Fibroblast of pulmonary artery (primary cell): ENCODE measurements around the gene MCCC2.

ENCODE experiments used
- DNase-seq: peaks from one replicate; pipeline ENCODE4 v3.0.0-alpha.2; 2010; ENCODE audit warnings: low read depth
- H3K4me3 ChIP-seq: replicated peaks from 2 replicates; pipeline ENCODE4 v1.5.1; 2011; ENCODE audit warnings: low read depth, mild to moderate bottlenecking, control low read depth, low read length, moderate library complexity
- CTCF ChIP-seq: IDR thresholded peaks from 2 replicates; pipeline ENCODE4 v1.5.1; 2011; ENCODE audit warnings: mild to moderate bottlenecking, control low read depth, low read length, inconsistent platforms; ENCODE audit errors: missing control alignments

MCCC2 gene

GRCh38 chr5:71695071-71695470 is 107.9 kb downstream of the MCCC2 start:
- no peak overlapping the region for H3K4me3 ChIP-seq
- no peak for TF ChIP-seq CTCF
- no peak for DNase-seq

- DNase-seq: no peak
- no peak for TF ChIP-seq CTCF
- H3K4me3 ChIP-seq: no peak overlapping the region
These were observed 108.5 kb downstream of the MCCC2 start for GRCh38 chr5:71695595-71695994.

- H3K4me3 ChIP-seq: no peak overlapping the region
- no peak for DNase-seq
- TF ChIP-seq CTCF: peak; percentile 52
These were observed 110.8 kb downstream of the MCCC2 start for GRCh38 chr5:71697967-71698366.

- no peak for DNase-seq
These were observed 112.1 kb downstream of the MCCC2 start for GRCh38 chr5:71699233-71699632.

GRCh38 chr5:71699751-71700150 is 112.6 kb downstream of the MCCC2 start:
- TF ChIP-seq CTCF: no peak

More at GRCh38 chr5:71699233-71699632, 112.1 kb downstream of the MCCC2 start:
- TF ChIP-seq CTCF: no peak
- no peak overlapping the region for H3K4me3 ChIP-seq

GRCh38 chr5:71700803-71701202 is 113.7 kb downstream of the MCCC2 start:
- no peak for TF ChIP-seq CTCF
- DNase-seq: no peak
- no peak overlapping the region for H3K4me3 ChIP-seq

More at GRCh38 chr5:71699751-71700150, 112.6 kb downstream of the MCCC2 start:
- no peak overlapping the region for H3K4me3 ChIP-seq
- DNase-seq: no peak

GRCh38 chr5:71701407-71701806 is 114.3 kb downstream of the MCCC2 start:
- no peak overlapping the region for H3K4me3 ChIP-seq
- no peak for DNase-seq
- no peak for TF ChIP-seq CTCF
